GM10266 (cell line): ENCODE results near the gene FSCN2.

Experiments used
- DNase-seq: peaks from one replicate; pipeline ENCODE4 v3.0.0; 2012; ENCODE audit errors: extremely low spot score
- CTCF ChIP-seq: IDR thresholded peaks from 2 replicates; pipeline ENCODE4 v1.5.1; 2012; ENCODE audit warnings: mild to moderate bottlenecking, low read depth; ENCODE audit not compliant: control insufficient read depth, insufficient read depth; ENCODE audit errors: missing control alignments

The FSCN2 gene

DNA sequence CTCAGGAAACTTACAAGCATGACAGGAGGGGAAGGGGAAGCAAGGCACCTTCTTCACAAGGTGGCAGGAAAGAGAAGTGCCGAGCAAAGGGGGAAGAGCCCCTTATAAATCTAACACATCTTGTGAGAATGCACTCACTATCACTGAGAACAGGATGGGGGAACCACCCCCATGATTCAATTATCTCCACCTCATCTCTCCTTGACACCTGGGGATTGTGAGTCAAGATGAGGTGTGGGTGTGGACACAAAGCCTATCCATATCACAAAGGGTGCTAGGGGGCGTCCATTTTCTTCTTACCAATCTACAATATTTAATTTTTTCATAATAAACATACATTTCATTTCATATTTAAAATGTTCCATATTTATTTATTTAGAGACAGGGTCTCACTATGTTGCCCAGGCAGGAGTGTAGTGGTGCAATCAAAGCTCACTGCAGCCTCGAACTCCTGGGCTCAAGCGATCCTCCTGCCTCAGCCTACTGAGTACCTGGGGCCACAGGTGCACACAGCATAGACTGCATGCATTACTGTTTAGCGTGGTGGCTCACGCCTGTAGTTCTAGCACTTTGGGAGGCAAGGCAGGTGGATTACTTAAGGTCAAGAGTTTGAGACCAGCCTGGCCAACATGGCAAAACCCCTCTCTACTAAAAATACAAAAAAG, 50.5 kb downstream of the FSCN2 start:
- no peak for DNase-seq
- TF ChIP-seq CTCF: no peak

GRCh38 chr17:81579298-81579697, 51.1 kb downstream of the FSCN2 start:
- no peak for TF ChIP-seq CTCF
- no peak for DNase-seq

GRCh38 chr17:81579821-81580321, 51.7 kb downstream of the FSCN2 start:
- no peak for TF ChIP-seq CTCF
- DNase-seq: no peak

- no peak for DNase-seq
- TF ChIP-seq CTCF: no peak
These were observed 52.3 kb downstream of the FSCN2 start for GRCh38 chr17:81580481-81580880.

GRCh38 chr17:81581758-81582157, 53.6 kb downstream of the FSCN2 start:
- no peak for DNase-seq

GRCh38 chr17:81582341-81582740, 54.2 kb downstream of the FSCN2 start:
- no peak for TF ChIP-seq CTCF
- no peak for DNase-seq

More at GRCh38 chr17:81581758-81582157, 53.6 kb downstream of the FSCN2 start:
- no peak for TF ChIP-seq CTCF

GRCh38 chr17:81582749-81583148, 54.6 kb downstream of the FSCN2 start:
- no peak for TF ChIP-seq CTCF
- DNase-seq: no peak
